CD4-positive, alpha-beta T cell treated with Interleukin-17A for 1 hour (primary cell): ENCODE measurements around the gene ANKRD30A.
"Not testable (repeated sequence)": the region's sequence is repeated elsewhere in the genome, so short reads cannot be mapped to it uniquely, and the experiment has no call there.

Source experiments
- DNase-seq: peaks from one replicate; pipeline ENCODE4 v3.0.0-alpha.2; 2020

ANKRD30A gene

GRCh38 chr10:37269554-37270256, 144.3 kb downstream of the ANKRD30A start:
- no peak for DNase-seq

GRCh38 chr10:37275216-37275777, 149.9 kb downstream of the ANKRD30A start:
- no peak for DNase-seq

DNA sequence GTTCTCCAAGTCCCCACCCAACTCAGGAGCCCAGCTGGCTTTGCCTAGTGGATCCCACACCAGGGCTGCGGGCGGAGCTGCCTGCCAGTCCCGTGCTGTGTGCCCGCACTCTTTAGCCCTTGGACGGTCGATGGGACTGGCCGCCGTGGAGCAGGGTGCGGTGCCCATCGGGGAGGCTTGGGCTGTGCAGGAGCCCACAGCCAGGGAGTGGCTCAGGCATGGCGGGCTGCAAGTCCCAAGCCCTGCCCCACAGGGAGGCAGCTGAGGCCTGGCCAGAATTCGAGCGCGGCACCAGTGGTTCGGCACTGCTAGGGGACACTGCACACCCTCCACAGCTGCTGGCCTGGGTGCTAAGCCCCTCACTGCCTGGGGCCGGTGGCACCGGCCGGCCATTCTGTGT, 159.7 kb downstream of the ANKRD30A start:
- no peak for DNase-seq

DNA sequence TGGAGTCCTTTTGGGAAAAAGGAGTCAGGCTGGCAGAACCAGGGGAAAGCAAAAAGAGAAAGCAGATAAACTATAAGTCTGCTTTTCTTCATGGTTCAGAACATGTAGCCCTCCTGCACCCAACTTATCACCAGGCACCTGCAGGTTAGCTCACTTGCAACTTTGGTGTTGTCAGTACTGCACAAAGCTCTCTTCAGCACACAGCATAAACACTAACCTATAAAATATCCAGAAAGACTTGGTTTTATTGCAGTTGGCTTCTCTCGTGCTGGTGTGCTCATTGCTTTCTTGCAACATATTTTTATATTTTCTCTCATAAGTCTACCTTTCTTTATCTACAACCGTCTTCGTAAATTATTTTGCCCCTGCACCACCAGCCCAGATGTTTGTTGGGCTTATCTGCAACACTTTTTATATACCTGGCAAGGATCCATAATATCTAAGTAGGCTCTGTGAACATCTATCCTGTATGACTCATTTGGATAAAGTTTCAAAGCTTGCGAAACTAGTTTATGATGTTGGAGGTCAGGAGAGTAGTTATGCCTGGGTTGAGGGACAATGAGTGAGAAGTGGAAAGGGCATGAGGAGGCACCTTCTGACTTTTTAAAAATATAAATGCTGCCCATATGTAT, 164.6 kb downstream of the ANKRD30A start:
- DNase-seq, result no peak

GRCh38 chr10:37301271-37301670, 175.9 kb downstream of the ANKRD30A start:
- no peak for DNase-seq

- no peak for DNase-seq
Measured at GRCh38 chr10:37304036-37304435, 178.6 kb downstream of the ANKRD30A start.

- DNase-seq, result no peak
Measured at GRCh38 chr10:37314350-37314749, 189.0 kb downstream of the ANKRD30A start.

DNA sequence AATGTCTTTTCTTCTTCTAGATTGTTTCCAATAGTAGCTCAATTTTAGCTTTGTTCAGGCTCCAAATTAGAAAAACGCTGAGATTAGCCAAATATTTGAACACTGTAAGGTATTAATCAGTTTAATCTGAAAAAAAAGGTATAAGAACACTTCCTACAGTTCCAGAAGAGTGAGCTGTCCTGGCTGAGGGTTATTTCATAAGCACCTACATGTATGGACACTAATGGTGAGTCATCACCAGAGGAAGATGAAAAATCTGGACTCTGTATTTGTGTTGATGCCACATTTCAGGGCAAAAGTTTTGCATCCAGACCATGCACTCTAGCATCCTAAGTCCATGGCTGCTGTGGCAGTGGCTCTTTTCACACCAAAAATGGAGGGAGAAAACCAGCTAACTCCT, 189.5 kb downstream of the ANKRD30A start:
- no peak for DNase-seq

- DNase-seq, result no peak
Measured at GRCh38 chr10:37344413-37344812, 219.0 kb downstream of the ANKRD30A start.

DNA sequence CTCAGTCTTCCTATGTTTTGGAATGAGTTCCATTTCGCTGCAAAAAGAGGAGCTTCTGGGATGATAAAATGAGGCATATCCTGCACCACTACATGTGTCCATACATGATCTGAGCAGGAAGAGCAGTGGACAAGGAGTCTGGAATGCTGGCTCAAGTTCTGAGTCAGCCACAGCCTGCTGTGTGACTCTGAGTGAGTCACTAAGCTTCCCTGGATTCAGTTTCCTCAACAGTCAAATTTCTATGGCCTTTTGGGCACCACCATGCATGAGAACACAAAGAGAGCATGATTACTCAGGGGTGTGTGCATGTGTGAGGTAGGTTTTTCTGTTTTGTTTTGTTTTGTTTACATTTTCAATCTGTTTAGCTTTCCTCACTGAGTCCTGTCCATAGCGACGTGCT, 254.6 kb downstream of the ANKRD30A start:
- DNase-seq, result no peak

- DNase-seq, result no peak
Measured at GRCh38 chr10:37381271-37381670, 255.9 kb downstream of the ANKRD30A start.

DNA sequence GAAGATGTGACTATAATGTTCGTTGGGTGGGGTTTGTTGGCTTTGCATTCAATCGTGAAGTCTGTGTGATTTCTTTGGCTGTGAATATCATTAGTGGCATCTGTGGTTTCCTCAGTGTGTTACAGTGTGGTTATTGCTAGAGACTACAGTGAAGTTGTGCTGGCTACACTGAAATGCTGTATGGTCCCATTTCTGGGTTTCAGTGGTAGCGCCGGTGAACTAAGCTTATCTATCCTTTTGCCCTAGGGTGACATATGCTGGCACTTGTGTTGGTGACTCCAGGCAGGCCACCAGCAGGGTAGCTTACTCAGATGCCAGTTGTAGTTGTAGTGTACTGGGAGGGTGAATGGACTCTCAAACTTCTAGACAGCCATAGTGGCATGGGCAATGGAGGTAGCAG, 259.5 kb downstream of the ANKRD30A start:
- no peak for DNase-seq

DNA sequence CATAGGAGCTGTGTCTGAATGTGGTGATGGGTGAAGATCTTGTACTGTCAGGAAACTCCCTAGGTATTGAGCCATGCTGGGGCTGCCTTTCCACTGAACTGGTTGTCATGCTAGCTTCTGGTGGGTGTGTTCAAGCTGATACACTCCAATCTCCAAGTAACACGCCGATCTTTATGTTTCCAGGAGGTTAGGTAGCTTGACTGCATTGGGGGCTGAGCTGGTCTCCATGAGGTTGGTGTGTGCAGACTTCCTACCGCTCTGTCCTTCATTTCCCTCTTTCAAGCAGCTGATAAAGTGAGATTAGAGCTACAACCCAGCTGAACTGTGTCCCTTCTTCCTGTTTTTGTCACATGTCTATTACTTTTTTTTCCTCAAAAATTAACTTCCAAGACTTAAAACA, 265.5 kb downstream of the ANKRD30A start:
- DNase-seq, result no peak

- not testable (repeated sequence) for DNase-seq
Measured at GRCh38 chr10:37400774-37401173, 275.4 kb downstream of the ANKRD30A start.

GRCh38 chr10:37401225-37401624, 275.8 kb downstream of the ANKRD30A start:
- no peak for DNase-seq

GRCh38 chr10:37403776-37404175, 278.4 kb downstream of the ANKRD30A start:
- no peak for DNase-seq
